Measurements from ENCODE around the gene PDE10A.

Gene PDE10A

DNA sequence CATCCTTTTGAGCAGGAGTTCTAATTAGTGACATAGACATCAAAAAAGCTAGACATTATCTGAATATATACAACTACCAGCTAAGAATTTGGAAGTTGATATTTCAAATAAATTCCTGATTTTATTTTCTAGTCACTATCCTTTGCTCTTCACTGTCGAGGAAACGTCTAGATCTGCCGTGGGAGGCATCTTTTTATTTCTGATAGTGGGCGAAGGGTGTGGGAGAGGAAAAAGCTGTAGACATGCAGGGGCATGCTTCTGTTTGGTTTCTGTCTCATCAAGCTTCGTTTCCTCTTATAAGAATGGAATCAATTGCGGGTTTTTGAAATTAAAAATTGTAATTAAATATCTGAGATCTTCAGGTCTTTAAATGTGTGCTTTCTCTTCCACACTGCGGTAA, 337.4 kb downstream of the PDE10A start:
- H3K9me3 ChIP-seq (ENCODE audit: severe bottlenecking) = no peaks in the 10 kb centered on the region
- no peaks in the 10 kb centered on the region for H3K27me3 ChIP-seq (ENCODE audit: insufficient read depth, poor library complexity, severe bottlenecking)
- no peak for DNase-seq (ENCODE audit: low spot score)
- TF ChIP-seq, protein P1, sequence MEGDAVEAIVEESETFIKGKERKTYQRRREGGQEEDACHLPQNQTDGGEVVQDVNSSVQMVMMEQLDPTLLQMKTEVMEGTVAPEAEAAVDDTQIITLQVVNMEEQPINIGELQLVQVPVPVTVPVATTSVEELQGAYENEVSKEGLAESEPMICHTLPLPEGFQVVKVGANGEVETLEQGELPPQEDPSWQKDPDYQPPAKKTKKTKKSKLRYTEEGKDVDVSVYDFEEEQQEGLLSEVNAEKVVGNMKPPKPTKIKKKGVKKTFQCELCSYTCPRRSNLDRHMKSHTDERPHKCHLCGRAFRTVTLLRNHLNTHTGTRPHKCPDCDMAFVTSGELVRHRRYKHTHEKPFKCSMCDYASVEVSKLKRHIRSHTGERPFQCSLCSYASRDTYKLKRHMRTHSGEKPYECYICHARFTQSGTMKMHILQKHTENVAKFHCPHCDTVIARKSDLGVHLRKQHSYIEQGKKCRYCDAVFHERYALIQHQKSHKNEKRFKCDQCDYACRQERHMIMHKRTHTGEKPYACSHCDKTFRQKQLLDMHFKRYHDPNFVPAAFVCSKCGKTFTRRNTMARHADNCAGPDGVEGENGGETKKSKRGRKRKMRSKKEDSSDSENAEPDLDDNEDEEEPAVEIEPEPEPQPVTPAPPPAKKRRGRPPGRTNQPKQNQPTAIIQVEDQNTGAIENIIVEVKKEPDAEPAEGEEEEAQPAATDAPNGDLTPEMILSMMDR (IDR thresholded peaks at IDR 0.05; ENCODE audit: poor library complexity, severe bottlenecking) = no peak
- no peak overlapping the region for H3K4me3 ChIP-seq (ENCODE audit: severe bottlenecking)
- ATAC-seq (ENCODE audit: low read depth) = no peak
- H3K36me3 ChIP-seq (ENCODE audit: low read depth) = no peaks in the 10 kb centered on the region
- H3K4me1 ChIP-seq (ENCODE audit: insufficient read depth, poor library complexity, severe bottlenecking) = no peaks in the 10 kb centered on the region
- H3K27ac ChIP-seq (ENCODE audit: poor library complexity, severe bottlenecking) = no peak overlapping the region

DNA sequence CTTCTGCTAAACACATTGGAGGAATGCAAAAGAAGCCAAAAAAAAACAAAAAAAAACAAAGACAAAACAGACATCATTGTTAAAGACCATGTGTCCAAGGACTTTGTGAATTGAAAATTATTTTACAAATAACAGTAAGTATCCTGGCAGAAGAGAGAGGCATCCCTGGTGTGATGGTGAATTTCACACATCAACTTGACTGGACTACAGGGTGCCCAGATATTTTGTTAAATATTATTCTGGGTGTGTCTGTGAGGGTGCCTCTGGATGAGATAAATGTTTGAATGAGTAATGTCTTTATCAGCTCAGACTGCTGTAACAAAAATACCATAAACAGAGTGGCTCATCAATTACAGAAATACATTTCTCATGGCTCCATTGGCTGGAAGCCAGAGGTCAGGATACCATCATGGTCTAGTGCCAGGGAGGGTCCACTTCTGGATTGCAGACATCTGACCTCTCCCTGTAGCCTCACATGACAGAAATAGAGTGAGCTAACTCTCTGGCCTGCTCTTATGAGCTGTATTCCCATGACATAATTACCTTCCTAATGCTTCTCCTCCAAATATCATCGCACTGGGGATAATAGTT, 341.4 kb downstream of the PDE10A start:
- TF ChIP-seq, protein P1 (IDR thresholded peaks at IDR 0.05; ENCODE audit: poor library complexity, severe bottlenecking) = no peak
- no peak overlapping the region for H3K4me3 ChIP-seq (ENCODE audit: severe bottlenecking)
- no peaks in the 10 kb centered on the region for H3K4me1 ChIP-seq (ENCODE audit: insufficient read depth, poor library complexity, severe bottlenecking)
- H3K9me3 ChIP-seq (ENCODE audit: severe bottlenecking) = no peaks in the 10 kb centered on the region
- no peaks in the 10 kb centered on the region for H3K27me3 ChIP-seq (ENCODE audit: insufficient read depth, poor library complexity, severe bottlenecking)
- ATAC-seq (ENCODE audit: low read depth) = no peak
- no peak overlapping the region for H3K27ac ChIP-seq (ENCODE audit: poor library complexity, severe bottlenecking)
- no peak for DNase-seq (ENCODE audit: low spot score)
- no peaks in the 10 kb centered on the region for H3K36me3 ChIP-seq (ENCODE audit: low read depth)

DNA sequence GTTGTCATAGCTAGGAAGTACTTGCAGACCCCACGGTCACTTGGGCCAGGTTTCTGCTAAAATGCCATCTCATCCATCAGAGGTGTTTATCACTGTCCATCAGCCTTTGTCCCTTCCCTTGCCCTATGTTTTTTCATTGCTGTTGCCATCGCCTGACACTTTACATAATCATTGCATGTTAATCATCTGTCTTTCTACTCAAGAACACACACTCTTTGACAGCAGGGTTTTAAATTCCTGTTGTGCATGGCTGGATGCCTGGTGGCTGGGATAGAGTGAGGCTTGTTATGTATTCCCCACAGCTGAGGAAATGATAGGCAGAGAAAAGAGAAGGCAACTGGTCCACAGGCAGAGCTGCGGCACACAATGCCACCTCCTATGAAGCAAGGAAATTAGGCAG, 341.9 kb downstream of the PDE10A start:
- Histone ChIP-seq H3K36me3 (ENCODE audit: low read depth) (no peaks in the 10 kb centered on the region), H3K9me3 (ENCODE audit: severe bottlenecking) (no peaks in the 10 kb centered on the region), H3K4me3 (ENCODE audit: severe bottlenecking) (no peak overlapping the region), H3K27ac (ENCODE audit: poor library complexity, severe bottlenecking) (no peak overlapping the region), H3K4me1 (ENCODE audit: insufficient read depth, poor library complexity, severe bottlenecking) (no peaks in the 10 kb centered on the region), H3K27me3 (ENCODE audit: insufficient read depth, poor library complexity, severe bottlenecking) (no peaks in the 10 kb centered on the region)
- ATAC-seq (ENCODE audit: low read depth) = no peak
- no peak for DNase-seq (ENCODE audit: low spot score)
- TF ChIP-seq, protein P1 (IDR thresholded peaks at IDR 0.05; ENCODE audit: poor library complexity, severe bottlenecking) = no peak

DNA sequence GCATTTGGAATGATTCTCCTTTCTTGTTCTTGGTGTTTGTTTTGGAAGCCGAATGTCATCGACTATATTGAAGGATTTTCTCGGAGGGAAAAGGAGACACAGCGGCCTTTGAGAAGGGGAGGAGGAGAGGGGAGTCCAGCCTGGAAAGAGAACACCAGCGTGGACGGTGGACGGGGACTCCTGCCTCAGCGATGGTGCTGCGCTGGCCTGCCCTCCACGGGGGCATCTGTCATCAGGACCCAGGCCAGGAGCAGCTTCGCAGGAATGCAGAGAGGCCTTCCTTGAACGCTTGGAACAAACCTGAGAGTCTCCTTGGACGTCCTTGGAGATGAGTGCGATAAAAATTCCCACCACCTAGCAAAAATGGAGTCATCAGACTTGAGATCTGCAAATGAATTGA, 345.3 kb downstream of the PDE10A start:
- no peaks in the 10 kb centered on the region for H3K36me3 ChIP-seq (ENCODE audit: low read depth)
- H3K9me3 ChIP-seq (ENCODE audit: severe bottlenecking) = no peaks in the 10 kb centered on the region
- H3K27ac ChIP-seq (ENCODE audit: poor library complexity, severe bottlenecking) = no peak overlapping the region
- TF ChIP-seq, protein P1 (IDR thresholded peaks at IDR 0.05; ENCODE audit: poor library complexity, severe bottlenecking) = no peak
- H3K27me3 ChIP-seq (ENCODE audit: insufficient read depth, poor library complexity, severe bottlenecking) = no peaks in the 10 kb centered on the region
- H3K4me3 ChIP-seq (ENCODE audit: severe bottlenecking) = no peak overlapping the region
- ATAC-seq (ENCODE audit: low read depth) = no peak
- no peak for DNase-seq (ENCODE audit: low spot score)
- H3K4me1 ChIP-seq (ENCODE audit: insufficient read depth, poor library complexity, severe bottlenecking) = no peaks in the 10 kb centered on the region

DNA sequence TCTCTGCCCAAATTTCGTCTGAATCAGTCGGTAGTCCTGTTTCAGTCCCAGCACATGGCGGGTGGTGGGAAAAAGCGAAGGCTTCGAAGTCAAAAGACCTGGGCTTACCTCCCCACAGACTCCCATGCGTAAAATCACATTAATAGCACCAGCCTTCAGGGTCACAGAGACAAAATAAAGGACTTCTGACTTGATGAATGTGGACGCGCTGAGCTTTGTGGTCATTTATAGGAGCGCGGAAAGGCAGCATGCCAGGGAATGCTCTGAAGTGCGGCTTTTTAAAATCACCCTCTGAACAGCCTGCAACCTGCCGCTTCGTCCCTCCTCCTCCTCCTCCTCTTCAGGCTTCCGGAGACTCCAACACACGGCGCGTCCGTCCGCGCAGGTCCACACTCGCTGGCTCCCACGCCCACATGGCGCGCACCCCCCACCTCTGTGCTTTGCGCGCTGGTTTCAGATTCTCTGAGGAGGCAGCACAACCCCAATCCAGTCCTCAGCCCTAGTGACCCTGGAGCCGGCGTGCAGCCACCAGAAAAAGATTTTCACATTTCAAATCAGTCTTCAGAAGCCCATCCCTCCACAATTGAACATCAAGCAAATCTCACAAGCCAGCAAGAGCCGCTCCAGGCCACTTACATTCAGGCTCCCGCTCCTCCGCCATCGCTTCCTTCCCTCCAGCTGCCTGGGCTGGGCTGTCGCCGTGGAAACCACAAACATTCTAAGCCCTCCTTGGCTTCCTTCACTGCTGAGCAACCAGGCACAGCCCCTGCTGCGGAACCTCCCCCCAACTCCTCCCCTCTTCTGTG, 353.9 kb downstream of the PDE10A start, which contains the start of gene C6orf118:
C6orf118 (minus strand) TSS at position 680 of the 806 bp plus-strand sequence; CDS start at position 661, 19 bp downstream.
- DNase-seq (ENCODE audit: low spot score) (no peak), ATAC-seq (ENCODE audit: low read depth) (peak; percentile 91)
- peak within 1 kb of the TSS; percentile 20 for H3K4me3 ChIP-seq (ENCODE audit: severe bottlenecking)

More for the DNA sequence above, 353.9 kb downstream of the PDE10A start, which contains the start of gene C6orf118:
- H3K27ac ChIP-seq (ENCODE audit: poor library complexity, severe bottlenecking) = no peak within 1 kb of the TSS
- TF ChIP-seq, protein P1 (IDR thresholded peaks at IDR 0.05; ENCODE audit: poor library complexity, severe bottlenecking) = no peak
- H3K27me3 ChIP-seq (ENCODE audit: insufficient read depth, poor library complexity, severe bottlenecking) = no peaks in the 10 kb centered on the region
- no peaks in the 10 kb centered on the region for H3K36me3 ChIP-seq (ENCODE audit: low read depth)
- H3K9me3 ChIP-seq (ENCODE audit: severe bottlenecking) = no peaks in the 10 kb centered on the region
- H3K4me1 ChIP-seq (ENCODE audit: insufficient read depth, poor library complexity, severe bottlenecking) = no peaks in the 10 kb centered on the region
